Activated T-cell treated with anti-CD3 and anti-CD28 coated beads, Interleukin-2, amount 50 U/mL, for 24 hours (primary cell): ENCODE data around the gene POSTN.
"Not testable (repeated sequence)": the region's sequence is repeated elsewhere in the genome, so short reads cannot be mapped to it uniquely, and the experiment has no call there.

ENCODE experiments used
- DNase-seq: peaks from one replicate; pipeline ENCODE4 v3.0.0-alpha.2; 2020
- H3K27ac Mint-ChIP-seq: 2 replicates; pipeline ENCODE4 v1.8.0; 2020; ENCODE audit warnings: mild to moderate bottlenecking, mixed read lengths
- H3K27me3 Mint-ChIP-seq: 2 replicates; pipeline ENCODE4 v1.8.0; 2020; ENCODE audit warnings: mixed read lengths
- H3K36me3 Mint-ChIP-seq: 2 replicates; pipeline ENCODE4 v1.8.0; 2020; ENCODE audit warnings: low read depth, mixed read lengths
- H3K4me1 Mint-ChIP-seq: 2 replicates; pipeline ENCODE4 v1.8.0; 2020; ENCODE audit warnings: low read depth, mixed read lengths
- H3K4me3 Mint-ChIP-seq: 2 replicates; pipeline ENCODE4 v1.8.0; 2020; ENCODE audit warnings: mild to moderate bottlenecking, moderate library complexity, mixed read lengths
- H3K9me3 Mint-ChIP-seq: 2 replicates; pipeline ENCODE4 v1.8.0; 2020; ENCODE audit warnings: mixed read lengths

POSTN gene

GRCh38 chr13:37613638-37614037 is 15.1 kb upstream of the POSTN start:
- DNase-seq = no peak
- Mint-ChIP-seq H3K27me3 (no peaks in the 10 kb centered on the region), H3K27ac (no peak overlapping the region), H3K4me1 (no peaks in the 10 kb centered on the region), H3K9me3 (no peaks in the 10 kb centered on the region), H3K4me3 (no peak overlapping the region), H3K36me3 (no peaks in the 10 kb centered on the region)

- no peak overlapping the region for H3K4me3 Mint-ChIP-seq
- H3K36me3 Mint-ChIP-seq = no peaks in the 10 kb centered on the region
- no peaks in the 10 kb centered on the region for H3K27me3 Mint-ChIP-seq
- H3K9me3 Mint-ChIP-seq = no peaks in the 10 kb centered on the region
- no peak for DNase-seq
- H3K27ac Mint-ChIP-seq = no peak overlapping the region
- H3K4me1 Mint-ChIP-seq = no peaks in the 10 kb centered on the region
These were observed 14.7 kb upstream of the POSTN start for GRCh38 chr13:37613236-37613635.

GRCh38 chr13:37608750-37609339 is 10.3 kb upstream of the POSTN start:
- Mint-ChIP-seq H3K4me1 (no peaks in the 10 kb centered on the region), H3K27me3 (no peaks in the 10 kb centered on the region), H3K36me3 (no peaks in the 10 kb centered on the region), H3K9me3 (no peaks in the 10 kb centered on the region), H3K4me3 (no peak overlapping the region), H3K27ac (no peak overlapping the region)
- DNase-seq = no peak

GRCh38 chr13:37602733-37603381 is 4.3 kb upstream of the POSTN start:
- no peaks in the 10 kb centered on the region for H3K27me3 Mint-ChIP-seq
- H3K4me3 Mint-ChIP-seq = no peak overlapping the region
- no peaks in the 10 kb centered on the region for H3K4me1 Mint-ChIP-seq
- peaks cover 2% of the 10 kb centered on the region for H3K9me3 Mint-ChIP-seq
- no peaks in the 10 kb centered on the region for H3K36me3 Mint-ChIP-seq
- H3K27ac Mint-ChIP-seq = no peak overlapping the region
- DNase-seq = no peak

- no peaks in the 10 kb centered on the region for H3K4me1 Mint-ChIP-seq
- no peaks in the 10 kb centered on the region for H3K36me3 Mint-ChIP-seq
- no peak overlapping the region for H3K4me3 Mint-ChIP-seq
- H3K27me3 Mint-ChIP-seq = no peaks in the 10 kb centered on the region
- no peak for DNase-seq
- no peak overlapping the region for H3K27ac Mint-ChIP-seq
- peaks cover 2% of the 10 kb centered on the region for H3K9me3 Mint-ChIP-seq
These were observed 3.3 kb upstream of the POSTN start for GRCh38 chr13:37601648-37602440.

GRCh38 chr13:37599519-37599918 is 951 bp upstream of the POSTN start:
- Mint-ChIP-seq H3K4me3 (no peak overlapping the region), H3K27ac (no peak overlapping the region), H3K9me3 (peaks cover 2% of the 10 kb centered on the region), H3K4me1 (no peaks in the 10 kb centered on the region), H3K36me3 (no peaks in the 10 kb centered on the region), H3K27me3 (no peaks in the 10 kb centered on the region)
- DNase-seq = no peak

- DNase-seq = no peak
- H3K9me3 Mint-ChIP-seq = peaks cover 2% of the 10 kb centered on the region
- H3K27ac Mint-ChIP-seq = no peak overlapping the region
- H3K36me3 Mint-ChIP-seq = no peaks in the 10 kb centered on the region
- H3K4me3 Mint-ChIP-seq = no peak overlapping the region
- no peaks in the 10 kb centered on the region for H3K27me3 Mint-ChIP-seq
- no peaks in the 10 kb centered on the region for H3K4me1 Mint-ChIP-seq
These were observed 1.0 kb downstream of the POSTN start for GRCh38 chr13:37597477-37598025.

- no peak overlapping the region for H3K27ac Mint-ChIP-seq
- no peaks in the 10 kb centered on the region for H3K27me3 Mint-ChIP-seq
- H3K4me1 Mint-ChIP-seq = no peaks in the 10 kb centered on the region
These were observed 1.8 kb downstream of the POSTN start for GRCh38 chr13:37596805-37597204.

GRCh38 chr13:37595162-37595561 is 3.4 kb downstream of the POSTN start:
- H3K36me3 Mint-ChIP-seq = no peaks in the 10 kb centered on the region
- no peak for DNase-seq
- no peaks in the 10 kb centered on the region for H3K4me1 Mint-ChIP-seq
- H3K27ac Mint-ChIP-seq = no peak overlapping the region
- H3K9me3 Mint-ChIP-seq = no peaks in the 10 kb centered on the region
- no peak overlapping the region for H3K4me3 Mint-ChIP-seq
- no peaks in the 10 kb centered on the region for H3K27me3 Mint-ChIP-seq

More at GRCh38 chr13:37596805-37597204, 1.8 kb downstream of the POSTN start:
- no peak overlapping the region for H3K4me3 Mint-ChIP-seq
- peaks cover 2% of the 10 kb centered on the region for H3K9me3 Mint-ChIP-seq
- H3K36me3 Mint-ChIP-seq = no peaks in the 10 kb centered on the region
- no peak for DNase-seq

- H3K27me3 Mint-ChIP-seq = no peaks in the 10 kb centered on the region
- DNase-seq = no peak
- H3K4me1 Mint-ChIP-seq = no peaks in the 10 kb centered on the region
- no peak overlapping the region for H3K4me3 Mint-ChIP-seq
- no peaks in the 10 kb centered on the region for H3K9me3 Mint-ChIP-seq
- H3K36me3 Mint-ChIP-seq = no peaks in the 10 kb centered on the region
- H3K27ac Mint-ChIP-seq = no peak overlapping the region
These were observed 4.0 kb downstream of the POSTN start for GRCh38 chr13:37594550-37594949.

GRCh38 chr13:37589381-37589780 is 9.2 kb downstream of the POSTN start:
- not testable (repeated sequence) for H3K36me3 Mint-ChIP-seq, H3K27me3 Mint-ChIP-seq, H3K27ac Mint-ChIP-seq, H3K9me3 Mint-ChIP-seq, H3K4me1 Mint-ChIP-seq, DNase-seq, H3K4me3 Mint-ChIP-seq

GRCh38 chr13:37587236-37587635 is 11.3 kb downstream of the POSTN start:
- Mint-ChIP-seq H3K4me3 (no peak overlapping the region), H3K27ac (no peak overlapping the region), H3K9me3 (peaks cover 9% of the 10 kb centered on the region), H3K4me1 (no peaks in the 10 kb centered on the region), H3K27me3 (no peaks in the 10 kb centered on the region), H3K36me3 (no peaks in the 10 kb centered on the region)
- DNase-seq = no peak

- H3K4me3 Mint-ChIP-seq = no peak overlapping the region
- peaks cover 9% of the 10 kb centered on the region for H3K9me3 Mint-ChIP-seq
- H3K27me3 Mint-ChIP-seq = no peaks in the 10 kb centered on the region
- no peak for DNase-seq
- H3K4me1 Mint-ChIP-seq = no peaks in the 10 kb centered on the region
- H3K36me3 Mint-ChIP-seq = no peaks in the 10 kb centered on the region
- H3K27ac Mint-ChIP-seq = no peak overlapping the region
These were observed 12.4 kb downstream of the POSTN start for GRCh38 chr13:37586164-37586563.

- H3K9me3 Mint-ChIP-seq = peaks cover 9% of the 10 kb centered on the region
- H3K36me3 Mint-ChIP-seq = no peaks in the 10 kb centered on the region
- H3K4me1 Mint-ChIP-seq = no peaks in the 10 kb centered on the region
- no peak overlapping the region for H3K4me3 Mint-ChIP-seq
- DNase-seq = no peak
- no peaks in the 10 kb centered on the region for H3K27me3 Mint-ChIP-seq
- H3K27ac Mint-ChIP-seq = no peak overlapping the region
These were observed 13.0 kb downstream of the POSTN start for GRCh38 chr13:37585541-37585940.

GRCh38 chr13:37576601-37577000 is 22.0 kb downstream of the POSTN start:
- no peaks in the 10 kb centered on the region for H3K36me3 Mint-ChIP-seq
- H3K9me3 Mint-ChIP-seq = no peaks in the 10 kb centered on the region
- DNase-seq = no peak
- H3K4me1 Mint-ChIP-seq = no peaks in the 10 kb centered on the region
- no peak overlapping the region for H3K27ac Mint-ChIP-seq
- H3K27me3 Mint-ChIP-seq = no peaks in the 10 kb centered on the region
- H3K4me3 Mint-ChIP-seq = no peak overlapping the region
